Kidney epithelial cell (primary cell): ENCODE measurements around the gene YWHAH. TPM values are rescaled to one million over a fixed set of nuclear protein-coding genes. Genes with fewer than 3 reads are reported as not detected.

Experiments used
- DNase-seq: peaks from one replicate; pipeline ENCODE4 v3.0.0-alpha.2; 2010; ENCODE audit warnings: low read depth
- H3K27me3 ChIP-seq: 2 replicates; pipeline ENCODE4 v1.6.0; 2011; ENCODE audit warnings: low read length; ENCODE audit not compliant: control insufficient read depth, insufficient read depth
- H3K36me3 ChIP-seq: 2 replicates; pipeline ENCODE4 v1.5.1; 2011; ENCODE audit warnings: low read length; ENCODE audit not compliant: control insufficient read depth, insufficient read depth
- H3K4me3 ChIP-seq: 2 replicates; pipeline ENCODE4 v1.5.1; 2011; ENCODE audit warnings: low read depth, mild to moderate bottlenecking, control low read depth, low read length
- total RNA-seq: library from RNA; depleted of rRNA; stranded (reverse); fragments of >200 nt; gene quantifications from 2 replicates; pipeline ENCODE4 v1.2.3, GENCODE V29; 2015
- TF ChIP-seq, protein P1 (sequence below): IDR thresholded peaks from 2 replicates; pipeline ENCODE4 v1.5.1; 2011; ENCODE audit warnings: mild to moderate bottlenecking, moderate library complexity, low read length, control low read depth, inconsistent platforms; ENCODE audit not compliant: insufficient read depth, poor library complexity, severe bottlenecking

YWHAH gene
- total RNA-seq, 1 donor from 2014 or later, result 183 TPM

DNA sequence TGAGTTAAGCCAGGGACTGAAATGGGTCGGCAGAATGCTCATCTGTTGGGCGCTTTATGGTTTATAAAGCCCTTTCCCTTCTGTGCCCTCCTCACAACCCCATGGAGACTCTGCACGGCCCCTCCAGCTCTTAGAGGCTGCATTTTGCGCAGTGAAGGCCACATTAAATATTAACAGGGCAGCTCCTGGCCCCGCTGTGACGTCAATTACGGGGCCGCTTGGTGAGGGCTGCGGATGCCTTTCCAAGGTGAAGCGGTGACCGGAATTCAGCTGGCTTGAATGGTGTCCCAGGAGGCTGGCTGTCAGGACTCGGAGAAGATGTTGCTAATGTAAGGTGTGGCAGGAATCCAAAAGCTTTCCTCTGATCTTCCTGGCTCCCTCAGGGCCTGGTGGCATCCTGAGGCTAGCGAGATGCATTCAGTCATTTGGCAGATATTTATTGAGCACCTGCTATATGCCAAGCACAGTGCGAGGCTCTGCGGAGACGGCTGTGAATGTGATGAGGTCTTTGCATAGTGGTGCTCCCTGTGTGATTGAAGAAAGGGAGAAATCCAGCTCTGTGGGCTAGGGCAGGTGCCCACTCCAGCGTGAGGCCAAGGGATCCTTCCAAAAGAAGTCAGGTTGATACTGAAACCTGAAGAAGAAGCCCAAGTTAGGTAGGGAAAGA lies 10.4 kb upstream of the YWHAH start:
- Histone ChIP-seq H3K27me3 (peaks cover 10% of the 10 kb centered on the region), H3K4me3 (no peak overlapping the region), H3K36me3 (no peaks in the 10 kb centered on the region)
- TF ChIP-seq, protein P1, sequence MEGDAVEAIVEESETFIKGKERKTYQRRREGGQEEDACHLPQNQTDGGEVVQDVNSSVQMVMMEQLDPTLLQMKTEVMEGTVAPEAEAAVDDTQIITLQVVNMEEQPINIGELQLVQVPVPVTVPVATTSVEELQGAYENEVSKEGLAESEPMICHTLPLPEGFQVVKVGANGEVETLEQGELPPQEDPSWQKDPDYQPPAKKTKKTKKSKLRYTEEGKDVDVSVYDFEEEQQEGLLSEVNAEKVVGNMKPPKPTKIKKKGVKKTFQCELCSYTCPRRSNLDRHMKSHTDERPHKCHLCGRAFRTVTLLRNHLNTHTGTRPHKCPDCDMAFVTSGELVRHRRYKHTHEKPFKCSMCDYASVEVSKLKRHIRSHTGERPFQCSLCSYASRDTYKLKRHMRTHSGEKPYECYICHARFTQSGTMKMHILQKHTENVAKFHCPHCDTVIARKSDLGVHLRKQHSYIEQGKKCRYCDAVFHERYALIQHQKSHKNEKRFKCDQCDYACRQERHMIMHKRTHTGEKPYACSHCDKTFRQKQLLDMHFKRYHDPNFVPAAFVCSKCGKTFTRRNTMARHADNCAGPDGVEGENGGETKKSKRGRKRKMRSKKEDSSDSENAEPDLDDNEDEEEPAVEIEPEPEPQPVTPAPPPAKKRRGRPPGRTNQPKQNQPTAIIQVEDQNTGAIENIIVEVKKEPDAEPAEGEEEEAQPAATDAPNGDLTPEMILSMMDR, result no peak
- DNase-seq, result no peak

DNA sequence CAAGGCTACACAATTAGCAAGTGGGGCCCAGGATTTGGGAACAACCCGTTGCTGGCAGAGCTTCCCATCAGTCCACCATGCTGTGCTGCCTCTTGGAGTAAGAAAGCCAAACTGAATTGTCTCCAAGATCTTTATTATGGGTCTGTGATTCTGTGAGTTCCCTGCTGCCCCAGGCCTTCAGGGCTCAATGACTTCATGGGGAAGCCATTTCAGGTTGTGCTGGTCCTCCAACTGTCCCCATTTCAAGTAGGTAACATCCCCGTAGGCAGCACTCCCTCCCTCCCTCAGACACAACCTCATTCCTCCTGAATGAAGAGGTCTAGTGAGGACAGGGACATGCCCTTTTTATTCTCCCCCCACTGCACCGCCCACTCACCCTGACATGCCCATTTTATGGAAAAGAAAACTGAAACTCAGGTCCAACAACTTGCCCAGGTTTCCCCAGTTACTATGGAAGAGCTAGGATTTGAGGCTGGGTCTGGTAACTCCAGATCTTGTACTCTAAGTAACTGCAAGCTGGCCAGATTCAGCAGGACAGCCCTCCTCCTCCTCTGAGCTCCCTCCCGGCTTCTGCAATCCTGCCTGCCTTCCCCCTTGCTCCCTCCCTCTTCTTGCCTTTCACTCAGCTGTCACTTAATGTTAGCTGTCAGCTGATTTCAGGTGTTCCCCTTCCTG lies 8.2 kb upstream of the YWHAH start:
- no peaks in the 10 kb centered on the region for H3K36me3 ChIP-seq
- DNase-seq, result no peak
- TF ChIP-seq, protein P1, result no peak

DNA sequence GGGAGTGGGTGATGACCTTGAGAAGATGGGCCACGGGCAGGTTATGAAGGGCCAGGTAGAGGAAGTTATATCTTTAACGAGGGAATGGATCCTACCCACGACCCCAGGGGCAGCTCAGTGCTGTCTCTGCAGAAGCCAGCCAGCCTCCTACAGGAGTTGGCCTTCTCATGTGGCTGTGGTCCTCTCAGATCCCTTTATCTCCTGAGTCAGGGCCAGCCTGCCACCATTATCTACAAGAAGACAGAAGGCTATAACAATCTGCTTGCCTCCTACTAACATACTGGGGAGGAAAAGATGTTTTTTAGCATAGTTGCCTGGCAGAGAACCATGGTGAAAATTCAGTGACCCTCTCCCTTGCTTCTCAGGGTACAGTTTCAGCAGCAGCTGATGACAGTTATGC lies 7.0 kb upstream of the YWHAH start:
- no peaks in the 10 kb centered on the region for H3K36me3 ChIP-seq
- no peak overlapping the region for H3K4me3 ChIP-seq
- TF ChIP-seq, protein P1, result no peak
- no peak for DNase-seq
- H3K27me3 ChIP-seq, result peaks cover 8% of the 10 kb centered on the region

More for the DNA sequence above, 8.2 kb upstream of the YWHAH start:
- no peak overlapping the region for H3K4me3 ChIP-seq
- H3K27me3 ChIP-seq, result peaks cover 8% of the 10 kb centered on the region

DNA sequence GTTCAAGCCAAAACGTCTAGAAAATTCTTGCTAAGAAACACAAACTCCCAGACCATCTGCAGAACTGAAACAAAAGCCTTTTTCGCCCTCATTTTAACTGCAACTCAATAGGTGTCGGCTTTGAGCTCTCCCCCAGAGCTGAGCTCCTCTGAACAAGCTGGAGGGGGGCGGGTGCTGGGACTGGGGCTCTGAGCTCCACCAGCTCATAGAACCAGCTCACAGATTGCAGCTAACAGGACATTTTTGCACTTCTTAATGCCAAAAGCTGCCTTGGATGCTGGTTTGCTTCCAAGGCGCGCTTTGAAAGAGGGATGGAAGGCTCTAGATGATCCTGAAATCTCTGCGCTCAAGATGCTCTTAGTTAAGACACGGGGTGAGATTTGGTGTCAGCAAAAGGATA lies 6.0 kb upstream of the YWHAH start:
- no peak for DNase-seq
- Histone ChIP-seq H3K36me3 (no peaks in the 10 kb centered on the region), H3K27me3 (peaks cover 4% of the 10 kb centered on the region), H3K4me3 (no peak overlapping the region)
- TF ChIP-seq, protein P1, result no peak

DNA sequence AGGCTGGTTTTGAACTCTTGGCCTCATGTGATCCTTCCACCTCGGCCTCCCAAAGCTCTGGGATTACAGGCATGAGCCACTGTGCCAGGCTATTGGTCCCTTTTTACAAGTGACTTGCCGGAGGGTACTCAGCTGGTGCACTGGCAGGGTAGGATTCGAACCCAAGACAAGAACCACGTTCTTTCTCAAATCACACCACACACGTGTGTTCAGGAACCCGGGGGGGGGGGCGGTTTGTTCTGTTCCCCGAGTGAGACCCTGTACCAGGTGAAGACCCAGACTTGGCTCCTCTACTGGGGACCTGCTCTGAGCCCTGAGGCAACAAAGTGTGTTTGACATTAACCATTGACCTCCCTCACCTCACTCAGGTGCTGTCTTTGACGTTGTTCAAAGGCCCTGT lies 3.8 kb upstream of the YWHAH start:
- H3K4me3 ChIP-seq, result no peak overlapping the region
- H3K27me3 ChIP-seq, result peaks cover 4% of the 10 kb centered on the region
- TF ChIP-seq, protein P1, result no peak
- no peaks in the 10 kb centered on the region for H3K36me3 ChIP-seq
- DNase-seq, result no peak

- no peak for DNase-seq
- Histone ChIP-seq H3K36me3 (no peaks in the 10 kb centered on the region), H3K4me3 (no peak overlapping the region), H3K27me3 (peaks cover 4% of the 10 kb centered on the region)
- TF ChIP-seq, protein P1, result no peak
Measured at GRCh38 chr22:31942091-31942490, 2.2 kb upstream of the YWHAH start.
